WTC11 (cell line): Measurements from ENCODE around the gene LRRC1. TPM values are rescaled to one million over a fixed set of nuclear protein-coding genes. Genes with fewer than 3 reads are reported as not detected.
A peak's percentile ranks its signal among the peaks of the same experiment; 100 is the strongest.

Experiments
- ATAC-seq: fragments of 200-7000 bp; cut with Tn5 transposase; 2 replicates; pipeline ENCODE4 v1.10.0; 2021; ENCODE audit warnings: mild to moderate bottlenecking, moderate library complexity
- CTCF ChIA-PET: fragments of 300-600 bp; sonication (Branson Sonifier 250); formaldehyde crosslinking; loops from one replicate; lab custom pipeline; 2021; ENCODE audit warnings: antibody characterized with exemption; lab: Charles Lee
- POLR2A ChIA-PET: fragments of 350-600 bp; sonication (Branson Sonifier 250); formaldehyde crosslinking; loops from one replicate; lab custom pipeline; 2021; ENCODE audit warnings: antibody characterized with exemption; lab: Charles Lee
- DNase-seq: peaks from one replicate; pipeline ENCODE4 v3.0.0; 2021; ENCODE audit warnings: low spot score
- H3K27ac Mint-ChIP-seq: 2 replicates; pipeline ENCODE4 v1.8.0; 2021; ENCODE audit warnings: mixed read lengths
- H3K27me3 Mint-ChIP-seq: 2 replicates; pipeline ENCODE4 v1.8.0; 2021; ENCODE audit warnings: low read depth, mild to moderate bottlenecking, moderate library complexity, mixed read lengths
- H3K36me3 Mint-ChIP-seq: 2 replicates; pipeline ENCODE4 v1.8.0; 2021; ENCODE audit warnings: mixed read lengths
- H3K4me1 Mint-ChIP-seq: 2 replicates; pipeline ENCODE4 v1.8.0; 2022; ENCODE audit warnings: mixed read lengths
- H3K4me3 Mint-ChIP-seq: 2 replicates; pipeline ENCODE4 v1.8.0; 2021; ENCODE audit warnings: mild to moderate bottlenecking, moderate library complexity, mixed read lengths
- H3K9me3 Mint-ChIP-seq: 2 replicates; pipeline ENCODE4 v1.8.0; 2021; ENCODE audit warnings: mixed read lengths
- AFF4 ChIP-seq: sonication (generic); formaldehyde crosslinking; IDR thresholded peaks from 2 replicates; pipeline ENCODE4 v1.8.1; 2023; ENCODE audit warnings: mild to moderate bottlenecking, missing genetic modification reagents, borderline replicate concordance
- ATF2 ChIP-seq: sonication (generic); formaldehyde crosslinking; IDR thresholded peaks from 2 replicates; pipeline ENCODE4 v1.8.1; 2022; ENCODE audit warnings: low read depth, missing genetic modification reagents, borderline replicate concordance
- ELF4 ChIP-seq: sonication (generic); formaldehyde crosslinking; IDR thresholded peaks from 2 replicates; pipeline ENCODE4 v1.8.1; 2022; ENCODE audit warnings: low read depth, mild to moderate bottlenecking, moderate library complexity, missing genetic modification reagents
- ERG ChIP-seq: fragments of 250-450 bp; sonication (Bioruptor Pico); IDR thresholded peaks from 2 replicates; pipeline ENCODE4 v1.8.0; 2021; ENCODE audit warnings: mild to moderate bottlenecking
- JAZF1 ChIP-seq: fragments of 250-450 bp; sonication (Bioruptor Pico); IDR thresholded peaks from 2 replicates; pipeline ENCODE4 v1.9.0; 2021; ENCODE audit warnings: moderate library complexity, mild to moderate bottlenecking, inconsistent platforms
- MLX ChIP-seq: sonication (generic); formaldehyde crosslinking; IDR thresholded peaks from 2 replicates; pipeline ENCODE4 v1.8.1; 2023; ENCODE audit warnings: mild to moderate bottlenecking, missing genetic modification reagents, moderate library complexity
- MYBL2 ChIP-seq: sonication (generic); formaldehyde crosslinking; IDR thresholded peaks from 2 replicates; pipeline ENCODE4 v1.8.1; 2023; ENCODE audit warnings: mild to moderate bottlenecking, moderate library complexity, missing genetic modification reagents
- NFATC4 ChIP-seq: fragments of 250-450 bp; sonication (Bioruptor Pico); IDR thresholded peaks from 2 replicates; pipeline ENCODE4 v1.9.0; 2021; ENCODE audit warnings: mild to moderate bottlenecking
- NR3C1 ChIP-seq: sonication (generic); formaldehyde crosslinking; conservative IDR thresholded peaks from 2 replicates; pipeline ENCODE4 v1.8.1; 2023; ENCODE audit warnings: low read depth, mild to moderate bottlenecking, missing genetic modification reagents
- PRRX2 ChIP-seq: fragments of 250-450 bp; sonication (Bioruptor Pico); IDR thresholded peaks from 2 replicates; pipeline ENCODE4 v1.8.0; 2021; ENCODE audit warnings: mild to moderate bottlenecking
- TEAD1 ChIP-seq: sonication (generic); formaldehyde crosslinking; IDR thresholded peaks from 2 replicates; pipeline ENCODE4 v1.8.0; 2022; ENCODE audit warnings: mild to moderate bottlenecking, missing genetic modification reagents
- TEAD4 ChIP-seq: sonication (generic); formaldehyde crosslinking; IDR thresholded peaks from 2 replicates; pipeline ENCODE4 v1.8.0; 2022; ENCODE audit warnings: mild to moderate bottlenecking, missing genetic modification reagents
- ZNF138 ChIP-seq: sonication (generic); formaldehyde crosslinking; conservative IDR thresholded peaks from 2 replicates; pipeline ENCODE4 v1.8.1; 2022; ENCODE audit warnings: mild to moderate bottlenecking, moderate library complexity, missing genetic modification reagents
- ZNF317 ChIP-seq: sonication (generic); formaldehyde crosslinking; IDR thresholded peaks from 2 replicates; pipeline ENCODE4 v1.8.1; 2023; ENCODE audit warnings: low read depth, mild to moderate bottlenecking, moderate library complexity, missing genetic modification reagents, borderline replicate concordance
- ZNF396 ChIP-seq: fragments of 250-450 bp; sonication (Bioruptor Pico); IDR thresholded peaks from 2 replicates; pipeline ENCODE4 v1.8.0; 2021; ENCODE audit warnings: mild to moderate bottlenecking, moderate library complexity, borderline replicate concordance
- ZNF416 ChIP-seq: fragments of 250-450 bp; sonication (Bioruptor Pico); IDR thresholded peaks from 2 replicates; pipeline ENCODE4 v1.9.0; 2021; ENCODE audit warnings: mild to moderate bottlenecking, inconsistent platforms
- total RNA-seq: library from RNA; stranded (reverse); gene quantifications from 3 replicates; pipeline ENCODE4 v1.2.3, GENCODE V29; 2021
- TF ChIP-seq, protein P1 (sequence below): fragments of 250-450 bp; sonication (Bioruptor Pico); IDR thresholded peaks from 2 replicates; pipeline ENCODE4 v1.9.0; 2021; ENCODE audit warnings: mild to moderate bottlenecking
- TF ChIP-seq, protein P2 (sequence below): sonication (generic); formaldehyde crosslinking; IDR thresholded peaks from 2 replicates; pipeline ENCODE4 v1.8.0; 2023; ENCODE audit warnings: missing genetic modification reagents, mild to moderate bottlenecking, borderline replicate concordance
- TF ChIP-seq, protein P3 (sequence below): fragments of 250-450 bp; sonication (Bioruptor Pico); conservative IDR thresholded peaks from 2 replicates; pipeline ENCODE4 v1.9.0; 2021; ENCODE audit warnings: mild to moderate bottlenecking

LRRC1 gene
- total RNA-seq, 1 experiment from 2014 or later: 12.7 TPM

DNA sequence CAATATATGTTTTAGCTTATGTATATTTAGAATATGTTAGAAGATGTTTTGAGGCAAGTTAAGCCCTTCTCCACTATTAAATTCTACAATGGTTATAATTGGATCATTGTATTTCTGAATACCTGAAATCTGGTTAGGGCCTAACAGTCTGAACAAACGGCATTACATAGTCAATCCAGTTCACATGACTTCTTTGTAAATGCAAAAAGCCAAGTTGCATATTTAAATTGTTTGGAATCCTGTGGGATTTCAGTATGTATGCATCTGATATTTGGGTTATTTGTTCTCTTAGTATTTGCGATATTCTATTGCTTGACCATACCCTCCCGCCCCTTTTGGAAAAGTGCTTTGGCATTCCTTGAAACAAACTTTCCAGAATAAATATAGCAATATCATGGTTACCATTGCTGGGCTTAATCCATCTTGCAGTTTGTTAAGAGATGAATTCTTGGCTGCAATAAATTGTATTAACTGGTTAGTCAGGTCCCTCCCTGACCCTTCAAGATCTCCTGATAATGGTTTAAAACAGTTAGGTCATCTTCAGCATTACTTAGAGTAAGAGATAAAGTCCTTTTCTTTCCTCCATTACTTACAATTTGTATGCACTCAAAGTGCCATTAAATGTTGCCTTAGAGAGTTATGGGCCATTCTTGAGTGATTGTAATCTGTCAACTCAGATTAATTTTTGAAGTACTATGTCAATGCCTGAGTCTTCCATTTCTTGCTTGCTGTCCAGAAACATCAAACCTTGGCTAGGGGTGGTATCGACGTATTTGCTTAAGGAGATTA, 36.5 kb downstream of the LRRC1 start:
- no peaks in the 10 kb centered on the region for H3K27me3 Mint-ChIP-seq
- H3K9me3 Mint-ChIP-seq: no peaks in the 10 kb centered on the region
- peak overlapping the region; percentile 5 for H3K27ac Mint-ChIP-seq
- ChIA-PET CTCF (interaction anchor here (1.2 kb wide), 1 partner anchor 103 kb away, joined by 4 read pairs; no protein-coding TSS in a partner anchor), POLR2A (no interaction called here)
- no peak for ATAC-seq
- TF ChIP-seq MYBL2 (CRISPR knock-in tag): no peak
- TF ChIP-seq AFF4: no peak
- TF ChIP-seq NR3C1 (CRISPR knock-in tag): no peak
- no peak for TF ChIP-seq JAZF1 (CRISPR knock-in tag)
- TF ChIP-seq, protein P1, sequence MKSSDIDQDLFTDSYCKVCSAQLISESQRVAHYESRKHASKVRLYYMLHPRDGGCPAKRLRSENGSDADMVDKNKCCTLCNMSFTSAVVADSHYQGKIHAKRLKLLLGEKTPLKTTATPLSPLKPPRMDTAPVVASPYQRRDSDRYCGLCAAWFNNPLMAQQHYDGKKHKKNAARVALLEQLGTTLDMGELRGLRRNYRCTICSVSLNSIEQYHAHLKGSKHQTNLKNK (CRISPR knock-in tag): no peak
- no peak for TF ChIP-seq NFATC4
- TF ChIP-seq, protein P2, sequence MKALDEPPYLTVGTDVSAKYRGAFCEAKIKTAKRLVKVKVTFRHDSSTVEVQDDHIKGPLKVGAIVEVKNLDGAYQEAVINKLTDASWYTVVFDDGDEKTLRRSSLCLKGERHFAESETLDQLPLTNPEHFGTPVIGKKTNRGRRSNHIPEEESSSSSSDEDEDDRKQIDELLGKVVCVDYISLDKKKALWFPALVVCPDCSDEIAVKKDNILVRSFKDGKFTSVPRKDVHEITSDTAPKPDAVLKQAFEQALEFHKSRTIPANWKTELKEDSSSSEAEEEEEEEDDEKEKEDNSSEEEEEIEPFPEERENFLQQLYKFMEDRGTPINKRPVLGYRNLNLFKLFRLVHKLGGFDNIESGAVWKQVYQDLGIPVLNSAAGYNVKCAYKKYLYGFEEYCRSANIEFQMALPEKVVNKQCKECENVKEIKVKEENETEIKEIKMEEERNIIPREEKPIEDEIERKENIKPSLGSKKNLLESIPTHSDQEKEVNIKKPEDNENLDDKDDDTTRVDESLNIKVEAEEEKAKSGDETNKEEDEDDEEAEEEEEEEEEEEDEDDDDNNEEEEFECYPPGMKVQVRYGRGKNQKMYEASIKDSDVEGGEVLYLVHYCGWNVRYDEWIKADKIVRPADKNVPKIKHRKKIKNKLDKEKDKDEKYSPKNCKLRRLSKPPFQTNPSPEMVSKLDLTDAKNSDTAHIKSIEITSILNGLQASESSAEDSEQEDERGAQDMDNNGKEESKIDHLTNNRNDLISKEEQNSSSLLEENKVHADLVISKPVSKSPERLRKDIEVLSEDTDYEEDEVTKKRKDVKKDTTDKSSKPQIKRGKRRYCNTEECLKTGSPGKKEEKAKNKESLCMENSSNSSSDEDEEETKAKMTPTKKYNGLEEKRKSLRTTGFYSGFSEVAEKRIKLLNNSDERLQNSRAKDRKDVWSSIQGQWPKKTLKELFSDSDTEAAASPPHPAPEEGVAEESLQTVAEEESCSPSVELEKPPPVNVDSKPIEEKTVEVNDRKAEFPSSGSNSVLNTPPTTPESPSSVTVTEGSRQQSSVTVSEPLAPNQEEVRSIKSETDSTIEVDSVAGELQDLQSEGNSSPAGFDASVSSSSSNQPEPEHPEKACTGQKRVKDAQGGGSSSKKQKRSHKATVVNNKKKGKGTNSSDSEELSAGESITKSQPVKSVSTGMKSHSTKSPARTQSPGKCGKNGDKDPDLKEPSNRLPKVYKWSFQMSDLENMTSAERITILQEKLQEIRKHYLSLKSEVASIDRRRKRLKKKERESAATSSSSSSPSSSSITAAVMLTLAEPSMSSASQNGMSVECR (CRISPR knock-in tag): no peak
- no peak for TF ChIP-seq ATF2
- no peak for TF ChIP-seq ZNF396 (CRISPR knock-in tag)
- no peak for TF ChIP-seq ZNF416 (CRISPR knock-in tag)
- no peak for TF ChIP-seq ZNF317 (CRISPR knock-in tag)
- TF ChIP-seq, protein P3, sequence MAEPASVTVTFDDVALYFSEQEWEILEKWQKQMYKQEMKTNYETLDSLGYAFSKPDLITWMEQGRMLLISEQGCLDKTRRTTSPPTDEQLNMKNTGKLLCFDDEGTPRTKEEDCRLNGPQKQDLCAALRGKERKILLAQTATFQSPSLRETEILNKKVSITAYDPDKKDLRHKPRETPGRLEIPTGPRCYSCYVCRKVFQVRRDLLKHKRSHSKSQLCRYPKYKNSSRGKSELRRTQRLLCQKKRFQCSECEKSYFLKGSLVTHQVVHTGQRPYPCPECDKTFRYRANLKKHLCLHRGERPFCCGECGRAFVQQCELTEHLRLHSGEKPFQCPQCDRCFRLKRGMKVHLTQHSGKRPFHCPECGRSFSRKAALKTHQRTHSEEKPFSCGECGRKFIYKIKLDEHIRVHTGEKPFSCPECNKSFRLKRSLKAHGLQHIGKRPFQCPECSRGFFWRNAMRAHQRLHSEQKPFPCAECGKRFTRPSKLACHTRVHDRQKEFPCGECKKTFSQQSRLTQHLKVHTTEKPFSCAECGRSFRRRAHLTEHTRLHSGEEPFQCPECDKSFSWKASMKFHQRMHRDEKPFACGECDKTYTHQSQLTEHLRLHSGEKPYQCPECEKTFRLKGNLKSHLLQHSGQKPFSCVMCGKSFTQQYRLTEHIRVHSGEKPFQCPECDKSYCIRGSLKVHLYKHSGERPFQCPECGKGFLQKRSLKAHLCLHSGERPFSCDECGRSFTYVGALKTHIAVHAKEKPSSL (CRISPR knock-in tag): no peak
- TF ChIP-seq TEAD4 (CRISPR knock-in tag): no peak
- TF ChIP-seq MLX (CRISPR knock-in tag): no peak
- TF ChIP-seq PRRX2 (CRISPR knock-in tag): no peak
- TF ChIP-seq ELF4 (CRISPR knock-in tag): no peak
- TF ChIP-seq TEAD1 (CRISPR knock-in tag): no peak
- TF ChIP-seq ZNF138 (CRISPR knock-in tag): no peak
- TF ChIP-seq ERG (CRISPR knock-in tag): no peak
- TF ChIP-seq, all 79 proteins: peak for 0
- Mint-ChIP-seq H3K4me1 (peaks cover 48% of the 10 kb centered on the region), H3K4me3 (no peak overlapping the region), H3K36me3 (no peaks in the 10 kb centered on the region)
- DNase-seq: no peak
